Breast epithelium (tissue), 4 donors: ENCODE measurements around the gene MAMLD1. TPM values are rescaled to one million over a fixed set of nuclear protein-coding genes. Genes with fewer than 3 reads are reported as not detected.

Source experiments
- DNase-seq, 2 donors: peaks; one replicate each; pipeline ENCODE4 v3.0.0-alpha.2; 2019; ENCODE audit warnings: low spot score in 2 of 2
- H3K27ac ChIP-seq, 2 donors: fragments of 200-600 bp; sonication (generic) in 1 of 2; one replicate each; pipeline ENCODE4 v1.5.1; 2016 to 2019; ENCODE audit warnings: mild to moderate bottlenecking in 1 of 2
- H3K27me3 ChIP-seq, 2 donors: fragments of 200-600 bp; sonication (generic) in 1 of 2; one replicate each; pipeline versions ENCODE4 v1.5.1 to v1.6.0; 2017 to 2019; ENCODE audit warnings: control low read depth in 1 of 2, mild to moderate bottlenecking in 1 of 2
- H3K36me3 ChIP-seq: fragments of 200-600 bp; one replicate; pipeline ENCODE4 v1.5.1; 2019
- H3K4me1 ChIP-seq, 2 donors: fragments of 200-600 bp; sonication (generic); one replicate each; pipeline ENCODE4 v1.5.1; 2016 to 2019; ENCODE audit warnings: control low read depth in 1 of 2
- H3K4me3 ChIP-seq, 3 donors: fragments of 200-600 bp; sonication (generic); 1 replicate in 2 of 3; 2 replicates in 1 of 3; pipeline ENCODE4 v1.5.1; 2016 to 2019; ENCODE audit warnings: mild to moderate bottlenecking in 3 of 3, moderate library complexity in 2 of 3
- H3K9me3 ChIP-seq, 2 donors: fragments of 200-600 bp; sonication (generic) in 1 of 2; one replicate each; pipeline ENCODE4 v1.5.1; 2016 to 2019; ENCODE audit warnings: control low read depth in 1 of 2
- POLR2A ChIP-seq: fragments of 450-650 bp; IDR thresholded peaks from one replicate; pipeline ENCODE4 v1.6.1; 2016; ENCODE audit warnings: antibody characterized with exemption, mild to moderate bottlenecking, moderate library complexity
- POLR2AphosphoS5 ChIP-seq, 3 donors: sonication (generic); formaldehyde crosslinking; IDR thresholded peaks; one replicate each; pipeline ENCODE4 v1.6.1; 2017; ENCODE audit warnings: antibody characterized with exemption in 3 of 3
- intact Hi-C: fragments of 100-400 bp; cut with DNase I; formaldehyde crosslinking; loops from one replicate; pipeline ENCODE4 v1.15.1; 2023; ENCODE audit warnings: low total_unique reads
- total RNA-seq, 3 donors: library from RNA; depleted of rRNA; stranded (reverse); fragments of >200 nt; gene quantifications; one replicate each; pipeline ENCODE4 v1.1.0, GENCODE V29; 2016
- TF ChIP-seq, protein P1 (sequence below), 3 donors: fragments of 450-650 bp; IDR thresholded peaks; one replicate each; pipeline ENCODE4 v1.5.1; 2016 to 2017; ENCODE audit warnings: antibody characterized with exemption in 3 of 3, mild to moderate bottlenecking in 3 of 3, moderate library complexity in 3 of 3

Gene MAMLD1
- total RNA-seq, 3 donors from 2014 or later, result 2.3 to 14.7 (median 2.8) TPM

DNA sequence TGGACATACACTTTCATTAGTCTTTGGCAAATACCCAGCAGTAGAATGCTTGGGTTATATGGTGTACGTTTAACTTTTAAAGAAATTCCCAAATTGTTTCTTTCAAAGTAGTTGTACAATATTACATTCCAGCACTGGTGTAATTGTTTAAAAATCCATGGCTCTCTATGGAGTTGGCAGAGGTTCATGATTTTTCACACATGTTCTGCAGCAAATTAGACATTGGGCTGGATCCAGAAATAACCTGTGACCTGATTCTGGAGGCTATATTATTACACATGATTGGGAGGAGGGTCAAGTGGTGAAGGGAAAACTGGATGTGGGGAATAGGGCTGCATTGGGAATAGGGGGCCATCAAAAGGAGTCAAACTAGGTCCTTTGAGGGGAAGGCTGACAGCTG, 41.9 kb downstream of the MAMLD1 start:
- Histone ChIP-seq H3K4me1 (no peaks in the 10 kb centered on the region), H3K27ac (no peak overlapping the region), H3K9me3 (no peaks in the 10 kb centered on the region), H3K27me3 (peaks cover 0 to 6% of the 10 kb centered on the region in 2 donors), H3K36me3 (no peaks in the 10 kb centered on the region), H3K4me3 (no peak overlapping the region)
- intact Hi-C loops, result no loop called here
- DNase-seq, result no peak
- TF ChIP-seq POLR2A, result no peak
- TF ChIP-seq POLR2AphosphoS5 (IDR thresholded peaks at IDR 0.05), result no peak
- TF ChIP-seq, protein P1, sequence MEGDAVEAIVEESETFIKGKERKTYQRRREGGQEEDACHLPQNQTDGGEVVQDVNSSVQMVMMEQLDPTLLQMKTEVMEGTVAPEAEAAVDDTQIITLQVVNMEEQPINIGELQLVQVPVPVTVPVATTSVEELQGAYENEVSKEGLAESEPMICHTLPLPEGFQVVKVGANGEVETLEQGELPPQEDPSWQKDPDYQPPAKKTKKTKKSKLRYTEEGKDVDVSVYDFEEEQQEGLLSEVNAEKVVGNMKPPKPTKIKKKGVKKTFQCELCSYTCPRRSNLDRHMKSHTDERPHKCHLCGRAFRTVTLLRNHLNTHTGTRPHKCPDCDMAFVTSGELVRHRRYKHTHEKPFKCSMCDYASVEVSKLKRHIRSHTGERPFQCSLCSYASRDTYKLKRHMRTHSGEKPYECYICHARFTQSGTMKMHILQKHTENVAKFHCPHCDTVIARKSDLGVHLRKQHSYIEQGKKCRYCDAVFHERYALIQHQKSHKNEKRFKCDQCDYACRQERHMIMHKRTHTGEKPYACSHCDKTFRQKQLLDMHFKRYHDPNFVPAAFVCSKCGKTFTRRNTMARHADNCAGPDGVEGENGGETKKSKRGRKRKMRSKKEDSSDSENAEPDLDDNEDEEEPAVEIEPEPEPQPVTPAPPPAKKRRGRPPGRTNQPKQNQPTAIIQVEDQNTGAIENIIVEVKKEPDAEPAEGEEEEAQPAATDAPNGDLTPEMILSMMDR (IDR thresholded peaks at IDR 0.05), result no peak

DNA sequence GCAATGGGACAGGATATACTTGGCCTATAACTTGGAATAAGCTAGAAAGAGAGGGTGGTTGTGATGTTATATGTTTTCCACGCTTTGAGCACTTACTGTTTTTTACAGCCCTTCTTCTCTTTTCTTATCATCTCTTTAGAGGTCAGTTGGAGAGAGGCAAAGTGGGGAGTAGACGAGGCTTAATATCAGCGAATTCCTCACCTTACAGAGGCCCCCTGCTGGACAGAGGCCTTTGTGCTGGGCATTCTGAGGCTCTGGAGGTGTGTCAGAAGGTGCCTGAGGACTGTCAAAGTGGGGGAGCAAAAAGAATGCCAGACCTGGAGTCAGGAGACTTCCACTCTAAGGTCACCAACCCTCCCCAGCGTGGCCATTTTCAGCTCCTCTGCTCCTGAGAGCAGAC, 42.5 kb downstream of the MAMLD1 start:
- no peaks in the 10 kb centered on the region for H3K4me1 ChIP-seq
- H3K4me3 ChIP-seq, result no peak overlapping the region
- intact Hi-C loops, result no loop called here
- peaks cover 0 to 6% of the 10 kb centered on the region in 2 donors for H3K27me3 ChIP-seq
- TF ChIP-seq POLR2A (no peak), POLR2AphosphoS5 (IDR thresholded peaks at IDR 0.05) (no peak)
- TF ChIP-seq, protein P1 (IDR thresholded peaks at IDR 0.05), result no peak
- no peaks in the 10 kb centered on the region for H3K9me3 ChIP-seq
- no peak overlapping the region for H3K27ac ChIP-seq
- no peak for DNase-seq
- H3K36me3 ChIP-seq, result no peaks in the 10 kb centered on the region

DNA sequence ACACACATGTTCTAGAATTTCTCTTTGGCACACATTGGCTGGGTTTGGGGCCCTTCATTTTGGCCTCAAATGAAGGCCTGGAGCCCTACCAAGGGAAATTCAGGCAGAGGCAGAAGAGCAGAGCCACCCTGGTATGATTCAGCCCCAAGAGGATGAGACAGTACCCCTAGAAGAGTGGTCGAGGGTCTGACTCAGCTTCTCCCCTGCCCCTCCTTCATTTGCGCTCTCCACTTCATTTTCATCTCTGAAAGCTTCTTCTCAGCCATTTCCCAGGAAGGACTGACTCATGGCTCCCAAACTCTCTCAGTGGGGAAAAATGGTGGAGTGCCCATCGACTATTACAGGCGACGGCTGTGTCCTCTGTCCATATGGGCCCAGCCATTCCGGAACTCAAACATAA, 43.5 kb downstream of the MAMLD1 start:
- no peak overlapping the region for H3K27ac ChIP-seq
- TF ChIP-seq, protein P1 (IDR thresholded peaks at IDR 0.05), result no peak
- no peak for TF ChIP-seq POLR2AphosphoS5 (IDR thresholded peaks at IDR 0.05)
- no peak for TF ChIP-seq POLR2A
- H3K4me3 ChIP-seq, result no peak overlapping the region
- no peak for DNase-seq
- H3K9me3 ChIP-seq, result no peaks in the 10 kb centered on the region
- intact Hi-C loops, result no loop called here
- no peaks in the 10 kb centered on the region for H3K4me1 ChIP-seq
- peaks cover 0 to 13% of the 10 kb centered on the region in 2 donors for H3K27me3 ChIP-seq
- H3K36me3 ChIP-seq, result no peaks in the 10 kb centered on the region

DNA sequence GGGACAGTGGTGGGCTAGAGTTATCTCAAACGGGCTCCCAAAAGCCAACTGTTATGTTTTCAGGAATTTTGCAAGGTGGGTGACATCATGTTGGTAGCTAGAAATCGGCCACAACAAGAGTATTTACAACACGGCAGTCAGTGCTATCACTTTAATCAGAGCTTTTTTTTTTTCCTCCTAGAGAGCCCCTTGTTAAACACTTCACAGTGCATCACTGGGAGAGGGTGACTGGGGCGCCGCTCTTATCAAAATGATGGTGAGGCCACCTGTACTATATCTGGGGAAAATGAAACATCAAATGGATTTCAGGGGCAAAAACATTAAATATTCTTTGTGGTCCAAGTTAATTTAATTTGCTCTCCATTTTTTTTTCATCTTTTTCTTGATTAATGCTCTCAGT, 44.9 kb downstream of the MAMLD1 start:
- intact Hi-C loops, result no loop called here
- H3K27me3 ChIP-seq, result peaks cover 0 to 17% of the 10 kb centered on the region in 2 donors
- TF ChIP-seq POLR2AphosphoS5 (IDR thresholded peaks at IDR 0.05), result no peak
- no peak for TF ChIP-seq POLR2A
- TF ChIP-seq, protein P1 (IDR thresholded peaks at IDR 0.05), result no peak

DNA sequence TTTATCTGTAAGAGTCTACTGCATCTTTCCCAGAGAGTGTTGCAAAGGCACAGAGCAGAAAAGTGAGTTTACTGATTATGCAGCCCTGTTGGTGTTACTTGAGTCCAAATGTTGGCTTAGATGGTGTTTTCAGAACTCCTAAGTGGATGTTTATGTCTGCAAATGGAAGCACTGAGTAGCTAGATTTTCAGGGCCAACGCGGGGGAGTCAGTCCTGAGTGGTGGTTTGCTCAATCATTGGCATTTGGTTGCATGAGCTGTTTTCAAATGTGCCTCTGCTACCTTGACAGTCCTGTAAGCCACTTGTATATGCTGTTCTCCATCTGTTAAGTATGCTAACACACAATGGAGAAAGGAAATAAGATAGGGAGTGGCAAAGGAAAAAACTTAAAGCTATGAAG, 45.4 kb downstream of the MAMLD1 start:
- Histone ChIP-seq H3K4me1 (no peaks in the 10 kb centered on the region), H3K27me3 (peaks cover 0 to 17% of the 10 kb centered on the region in 2 donors), H3K36me3 (no peaks in the 10 kb centered on the region), H3K27ac (no peak overlapping the region), H3K4me3 (no peak overlapping the region), H3K9me3 (no peaks in the 10 kb centered on the region)
- no peak for TF ChIP-seq POLR2A
- TF ChIP-seq, protein P1 (IDR thresholded peaks at IDR 0.05), result no peak
- TF ChIP-seq POLR2AphosphoS5 (IDR thresholded peaks at IDR 0.05), result no peak
- intact Hi-C loops, result no loop called here
- no peak for DNase-seq

More for the DNA sequence above, 44.9 kb downstream of the MAMLD1 start:
- Histone ChIP-seq H3K36me3 (no peaks in the 10 kb centered on the region), H3K4me1 (no peaks in the 10 kb centered on the region), H3K9me3 (no peaks in the 10 kb centered on the region), H3K4me3 (no peak overlapping the region), H3K27ac (no peak overlapping the region)
- no peak for DNase-seq
